ENCODE results near the gene LTBP4. TPM values are rescaled to one million over a fixed set of nuclear protein-coding genes. Genes with fewer than 3 reads are reported as not detected.

Gene LTBP4
- total RNA-seq, 4 donors from 2014 or later: 134 to 276 (median 196) TPM

GRCh38 chr19:40611900-40612698, 10.9 kb downstream of the LTBP4 start:
- 84 to 97% methylated on average over 7 to 8 of the region's 10 CpGs for WGBS, 2 donors
- intact Hi-C loops (cut with DNase I): no loop called here
- Histone ChIP-seq H3K36me3 (no peaks in the 10 kb centered on the region), H3K4me3 (replicated peaks in 1 of 3) (no peak overlapping the region), H3K27ac (no peak overlapping the region), H3K9me3 (no peaks in the 10 kb centered on the region), H3K27me3 (no peaks in the 10 kb centered on the region), H3K4me1 (peaks cover 12 to 33% of the 10 kb centered on the region in 2 donors)
- TF ChIP-seq, protein P1, sequence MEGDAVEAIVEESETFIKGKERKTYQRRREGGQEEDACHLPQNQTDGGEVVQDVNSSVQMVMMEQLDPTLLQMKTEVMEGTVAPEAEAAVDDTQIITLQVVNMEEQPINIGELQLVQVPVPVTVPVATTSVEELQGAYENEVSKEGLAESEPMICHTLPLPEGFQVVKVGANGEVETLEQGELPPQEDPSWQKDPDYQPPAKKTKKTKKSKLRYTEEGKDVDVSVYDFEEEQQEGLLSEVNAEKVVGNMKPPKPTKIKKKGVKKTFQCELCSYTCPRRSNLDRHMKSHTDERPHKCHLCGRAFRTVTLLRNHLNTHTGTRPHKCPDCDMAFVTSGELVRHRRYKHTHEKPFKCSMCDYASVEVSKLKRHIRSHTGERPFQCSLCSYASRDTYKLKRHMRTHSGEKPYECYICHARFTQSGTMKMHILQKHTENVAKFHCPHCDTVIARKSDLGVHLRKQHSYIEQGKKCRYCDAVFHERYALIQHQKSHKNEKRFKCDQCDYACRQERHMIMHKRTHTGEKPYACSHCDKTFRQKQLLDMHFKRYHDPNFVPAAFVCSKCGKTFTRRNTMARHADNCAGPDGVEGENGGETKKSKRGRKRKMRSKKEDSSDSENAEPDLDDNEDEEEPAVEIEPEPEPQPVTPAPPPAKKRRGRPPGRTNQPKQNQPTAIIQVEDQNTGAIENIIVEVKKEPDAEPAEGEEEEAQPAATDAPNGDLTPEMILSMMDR (IDR thresholded peaks at IDR 0.05): no peak
- TF ChIP-seq POLR2A (IDR thresholded peaks at IDR 0.05): no peak
- DNase-seq: no peak

GRCh38 chr19:40612831-40613689, 11.9 kb downstream of the LTBP4 start:
- no peak for TF ChIP-seq POLR2A (IDR thresholded peaks at IDR 0.05)
- TF ChIP-seq, protein P1 (IDR thresholded peaks at IDR 0.05): no peak
- H3K4me3 ChIP-seq (replicated peaks in 1 of 3): peak overlapping the region in 2 of 3 donors; percentile 23 to 57
- peaks cover 12 to 25% of the 10 kb centered on the region in 2 donors for H3K4me1 ChIP-seq
- H3K36me3 ChIP-seq: no peaks in the 10 kb centered on the region
- peak overlapping the region; percentile 10 to 66 (median 58) for H3K27ac ChIP-seq
- 25 to 36% methylated on average over 34 to 44 of the region's 50 CpGs for WGBS, 2 donors
- peak; percentile 56 to 58 for DNase-seq
- intact Hi-C loops (cut with DNase I): no loop called here
- no peaks in the 10 kb centered on the region for H3K9me3 ChIP-seq
- no peaks in the 10 kb centered on the region for H3K27me3 ChIP-seq

- Histone ChIP-seq H3K36me3 (peaks cover 0 to 3% of the 10 kb centered on the region in 2 donors), H3K27ac (peak overlapping the region; percentile 25 to 66 (median 58)), H3K9me3 (no peaks in the 10 kb centered on the region), H3K4me3 (replicated peaks in 1 of 3) (peak overlapping the region in 2 of 3 donors; percentile 48 to 57), H3K27me3 (no peaks in the 10 kb centered on the region), H3K4me1 (peaks cover 11 to 25% of the 10 kb centered on the region in 2 donors)
- intact Hi-C loops (cut with DNase I): no loop called here
- WGBS, 2 donors: 7 to 9% methylated on average over 56 to 57 of the region's 67 CpGs
- DNase-seq: peak; percentile 89
- TF ChIP-seq POLR2A (IDR thresholded peaks at IDR 0.05): peak in 1 of 2 donors; percentile 53
- TF ChIP-seq, protein P1 (IDR thresholded peaks at IDR 0.05): no peak
Observed at GRCh38 chr19:40613690-40614621, 12.8 kb downstream of the LTBP4 start.

GRCh38 chr19:40614622-40615411, 13.6 kb downstream of the LTBP4 start:
- H3K4me3 ChIP-seq (replicated peaks in 1 of 3): peak overlapping the region in 2 of 3 donors; percentile 48 to 57
- H3K9me3 ChIP-seq: no peaks in the 10 kb centered on the region
- TF ChIP-seq, protein P1 (IDR thresholded peaks at IDR 0.05): no peak
- TF ChIP-seq POLR2A (IDR thresholded peaks at IDR 0.05): no peak
- DNase-seq: peak; percentile 79 to 80
- H3K27me3 ChIP-seq: no peaks in the 10 kb centered on the region
- H3K36me3 ChIP-seq: peaks cover 5 to 8% of the 10 kb centered on the region in 2 donors
- intact Hi-C loops (cut with DNase I): no loop called here
- 21 to 28% methylated on average over 26 to 27 of the region's 27 CpGs for WGBS, 2 donors
- peaks cover 7 to 20% of the 10 kb centered on the region in 2 donors for H3K4me1 ChIP-seq
- peak overlapping the region; percentile 25 to 66 (median 25) for H3K27ac ChIP-seq
